Panc1 (cell line): ENCODE data around the gene TMEM220.

ENCODE experiments used
- CTCF ChIP-seq: fragments of 450-650 bp; IDR thresholded peaks from 2 replicates; pipeline ENCODE4 v1.5.1; 2017; ENCODE audit warnings: mild to moderate bottlenecking
- POLR2AphosphoS5 ChIP-seq: IDR thresholded peaks from 2 replicates; pipeline ENCODE4 v1.6.1; 2012; ENCODE audit warnings: mild to moderate bottlenecking, low read depth, low read length, moderate library complexity
- SIN3A ChIP-seq: IDR thresholded peaks from 2 replicates; pipeline ENCODE4 v1.6.1; 2012; ENCODE audit warnings: low read depth, mild to moderate bottlenecking, low read length, moderate library complexity, borderline replicate concordance; ENCODE audit not compliant: insufficient read depth
- TCF7L2 ChIP-seq: IDR thresholded peaks from 2 replicates; pipeline ENCODE4 v1.6.1; 2011; ENCODE audit warnings: mild to moderate bottlenecking, low read depth, low read length, inconsistent platforms

DNA sequence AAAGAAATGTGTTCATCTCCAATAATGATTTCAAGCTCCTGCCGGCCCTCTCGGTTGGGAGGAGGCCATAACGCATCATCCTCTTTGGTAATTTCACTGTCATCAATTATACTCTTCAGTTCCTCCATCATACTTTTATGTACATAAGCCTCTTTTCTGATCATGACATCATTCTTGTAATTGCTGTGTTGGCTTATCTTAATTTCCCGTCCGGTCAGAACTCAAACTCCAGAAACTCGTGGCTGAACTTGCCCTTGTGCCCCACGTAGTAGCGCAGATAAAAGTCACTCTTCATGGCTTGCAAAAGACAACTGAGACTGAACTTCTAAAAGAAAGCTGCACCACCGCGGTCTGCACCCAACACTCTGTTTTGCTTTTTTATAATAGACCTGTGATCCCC lies 13.6 kb downstream of the TMEM220 start:
- TF ChIP-seq CTCF (no peak), POLR2AphosphoS5 (no peak), SIN3A (no peak), TCF7L2 (no peak)
